GM06990 (cell line): ENCODE data around the gene EEF2K.

Source experiments
- DNase-seq: peaks from one replicate; pipeline ENCODE4 v3.0.0-alpha.2; 2011; ENCODE audit not compliant: insufficient read length; ENCODE audit errors: extremely low read depth
- H3K27me3 ChIP-seq: replicated peaks from 2 replicates; pipeline ENCODE4 v1.6.0; 2011; ENCODE audit warnings: low read length; ENCODE audit not compliant: control insufficient read depth, insufficient read depth
- H3K36me3 ChIP-seq: 2 replicates; pipeline ENCODE4 v1.5.1; 2011; ENCODE audit warnings: low read length; ENCODE audit not compliant: control insufficient read depth, insufficient read depth
- H3K4me3 ChIP-seq: replicated peaks from 2 replicates; pipeline ENCODE4 v1.5.1; 2011; ENCODE audit warnings: low read depth, mild to moderate bottlenecking, control low read depth, low read length
- CTCF ChIP-seq: IDR thresholded peaks from 2 replicates; pipeline ENCODE4 v1.5.1; 2011; ENCODE audit warnings: low read length, control low read depth, mild to moderate bottlenecking, inconsistent platforms; ENCODE audit not compliant: insufficient read depth, poor library complexity, severe bottlenecking

EEF2K gene

GRCh38 chr16:22337045-22337444 lies 131.0 kb downstream of the EEF2K start:
- no peaks in the 10 kb centered on the region for H3K27me3 ChIP-seq
- H3K36me3 ChIP-seq = peaks cover 10% of the 10 kb centered on the region
- no peak for TF ChIP-seq CTCF
- DNase-seq = no peak
- H3K4me3 ChIP-seq = no peak overlapping the region

- H3K4me3 ChIP-seq = no peak overlapping the region
- no peak for DNase-seq
- peaks cover 9% of the 10 kb centered on the region for H3K36me3 ChIP-seq
- TF ChIP-seq CTCF = no peak
- H3K27me3 ChIP-seq = no peaks in the 10 kb centered on the region
Observed at GRCh38 chr16:22337849-22338635, 132.0 kb downstream of the EEF2K start.
